Measurements from ENCODE around the gene NPAT.
"Not testable (repeated sequence)": the region's sequence is repeated elsewhere in the genome, so short reads cannot be mapped to it uniquely, and the experiment has no call there.

Gene NPAT

GRCh38 chr11:108142304-108142703, 80.1 kb downstream of the NPAT start:
- TF ChIP-seq POLR2A (IDR thresholded peaks at IDR 0.05; ENCODE audit: low read depth, low read length) (no peak), PAX5 (IDR thresholded peaks at IDR 0.05; ENCODE audit: insufficient read depth, low read length, severe bottlenecking) (no peak), POU2F2 (IDR thresholded peaks at IDR 0.05; ENCODE audit: low read depth, low read length) (no peak), POLR2AphosphoS5 (IDR thresholded peaks at IDR 0.05; ENCODE audit: low read depth, low read length) (no peak), TAF1 (IDR thresholded peaks at IDR 0.05; ENCODE audit: low read depth, low read length) (no peak), SPI1 (IDR thresholded peaks at IDR 0.05; ENCODE audit: low read depth, low read length) (no peak)
- no peak for DNase-seq (ENCODE audit: insufficient read length, low spot score)
- FAIRE-seq, result peak; percentile 31

- no peak for TF ChIP-seq POU2F2 (IDR thresholded peaks at IDR 0.05; ENCODE audit: low read depth, low read length)
- TF ChIP-seq TAF1 (IDR thresholded peaks at IDR 0.05; ENCODE audit: low read depth, low read length), result no peak
- TF ChIP-seq POLR2A (IDR thresholded peaks at IDR 0.05; ENCODE audit: low read depth, low read length), result no peak
- no peak for TF ChIP-seq SPI1 (IDR thresholded peaks at IDR 0.05; ENCODE audit: low read depth, low read length)
- TF ChIP-seq POLR2AphosphoS5 (IDR thresholded peaks at IDR 0.05; ENCODE audit: low read depth, low read length), result no peak
- no peak for TF ChIP-seq PAX5 (IDR thresholded peaks at IDR 0.05; ENCODE audit: insufficient read depth, low read length, severe bottlenecking)
- DNase-seq (ENCODE audit: insufficient read length, low spot score), result no peak
- peak; percentile 43 for FAIRE-seq
Observed at GRCh38 chr11:108137212-108137611, 85.2 kb downstream of the NPAT start.

GRCh38 chr11:108135845-108136544, 86.4 kb downstream of the NPAT start:
- no peak for TF ChIP-seq POLR2A (IDR thresholded peaks at IDR 0.05; ENCODE audit: low read depth, low read length)
- no peak for TF ChIP-seq POU2F2 (IDR thresholded peaks at IDR 0.05; ENCODE audit: low read depth, low read length)
- no peak for TF ChIP-seq POLR2AphosphoS5 (IDR thresholded peaks at IDR 0.05; ENCODE audit: low read depth, low read length)
- no peak for TF ChIP-seq TAF1 (IDR thresholded peaks at IDR 0.05; ENCODE audit: low read depth, low read length)
- no peak for TF ChIP-seq SPI1 (IDR thresholded peaks at IDR 0.05; ENCODE audit: low read depth, low read length)
- no peak for TF ChIP-seq PAX5 (IDR thresholded peaks at IDR 0.05; ENCODE audit: insufficient read depth, low read length, severe bottlenecking)
- FAIRE-seq (peak; percentile 73), DNase-seq (ENCODE audit: insufficient read length, low spot score) (peak; percentile 23)

GRCh38 chr11:108132993-108133538, 89.4 kb downstream of the NPAT start:
- not testable (repeated sequence) for FAIRE-seq; DNase-seq (ENCODE audit: insufficient read length, low spot score)

- FAIRE-seq (no peak), DNase-seq (ENCODE audit: insufficient read length, low spot score) (no peak)
- TF ChIP-seq SPI1 (IDR thresholded peaks at IDR 0.05; ENCODE audit: low read depth, low read length), result no peak
- TF ChIP-seq TAF1 (IDR thresholded peaks at IDR 0.05; ENCODE audit: low read depth, low read length), result no peak
- TF ChIP-seq POLR2A (IDR thresholded peaks at IDR 0.05; ENCODE audit: low read depth, low read length), result no peak
- TF ChIP-seq PAX5 (IDR thresholded peaks at IDR 0.05; ENCODE audit: insufficient read depth, low read length, severe bottlenecking), result no peak
Observed at GRCh38 chr11:108131993-108132392, 90.4 kb downstream of the NPAT start.

- TF ChIP-seq POU2F2 (IDR thresholded peaks at IDR 0.05; ENCODE audit: low read depth, low read length), result no peak
- TF ChIP-seq PAX5 (IDR thresholded peaks at IDR 0.05; ENCODE audit: insufficient read depth, low read length, severe bottlenecking), result no peak
- TF ChIP-seq SPI1 (IDR thresholded peaks at IDR 0.05; ENCODE audit: low read depth, low read length), result no peak
- TF ChIP-seq TAF1 (IDR thresholded peaks at IDR 0.05; ENCODE audit: low read depth, low read length), result no peak
- TF ChIP-seq POLR2A (IDR thresholded peaks at IDR 0.05; ENCODE audit: low read depth, low read length), result no peak
- no peak for TF ChIP-seq POLR2AphosphoS5 (IDR thresholded peaks at IDR 0.05; ENCODE audit: low read depth, low read length)
- FAIRE-seq, result no peak
- no peak for DNase-seq (ENCODE audit: insufficient read length, low spot score)
Observed at GRCh38 chr11:108128772-108129171, 93.7 kb downstream of the NPAT start.

GRCh38 chr11:108125096-108125495, 97.3 kb downstream of the NPAT start:
- FAIRE-seq (peak; percentile 26), DNase-seq (ENCODE audit: insufficient read length, low spot score) (no peak)
- no peak for TF ChIP-seq POU2F2 (IDR thresholded peaks at IDR 0.05; ENCODE audit: low read depth, low read length)
- no peak for TF ChIP-seq PAX5 (IDR thresholded peaks at IDR 0.05; ENCODE audit: insufficient read depth, low read length, severe bottlenecking)
- no peak for TF ChIP-seq SPI1 (IDR thresholded peaks at IDR 0.05; ENCODE audit: low read depth, low read length)
- no peak for TF ChIP-seq POLR2A (IDR thresholded peaks at IDR 0.05; ENCODE audit: low read depth, low read length)
- no peak for TF ChIP-seq POLR2AphosphoS5 (IDR thresholded peaks at IDR 0.05; ENCODE audit: low read depth, low read length)
- no peak for TF ChIP-seq TAF1 (IDR thresholded peaks at IDR 0.05; ENCODE audit: low read depth, low read length)

GRCh38 chr11:108122166-108122628, 100.2 kb downstream of the NPAT start:
- FAIRE-seq, result no peak

GRCh38 chr11:108121274-108122155, 100.9 kb downstream of the NPAT start, which contains the start of gene ACAT1:
Gene ACAT1 (plus strand): TSS chr11:108121567. CDS start chr11:108121607, 40 bp downstream.
- peak; percentile 100 for FAIRE-seq
- TF ChIP-seq PAX5 (IDR thresholded peaks at IDR 0.05; ENCODE audit: insufficient read depth, low read length, severe bottlenecking) (no peak), POLR2A (IDR thresholded peaks at IDR 0.05; ENCODE audit: low read depth, low read length) (peak; percentile 87), POLR2AphosphoS5 (IDR thresholded peaks at IDR 0.05; ENCODE audit: low read depth, low read length) (peak; percentile 93), SPI1 (IDR thresholded peaks at IDR 0.05; ENCODE audit: low read depth, low read length) (0 out of 2 replicates have a peak, but pooled peaks have one; percentile 12), TAF1 (IDR thresholded peaks at IDR 0.05; ENCODE audit: low read depth, low read length) (peak; percentile 62; the same call in 1 of the 2 replicates)
- DNase-seq (ENCODE audit: insufficient read length, low spot score), result peak; percentile 79

More at GRCh38 chr11:108122166-108122628, 100.2 kb downstream of the NPAT start:
- no peak for DNase-seq (ENCODE audit: insufficient read length, low spot score)
- TF ChIP-seq POU2F2 (IDR thresholded peaks at IDR 0.05; ENCODE audit: low read depth, low read length) (no peak), PAX5 (IDR thresholded peaks at IDR 0.05; ENCODE audit: insufficient read depth, low read length, severe bottlenecking) (no peak), SPI1 (IDR thresholded peaks at IDR 0.05; ENCODE audit: low read depth, low read length) (no peak), POLR2AphosphoS5 (IDR thresholded peaks at IDR 0.05; ENCODE audit: low read depth, low read length) (no peak), POLR2A (IDR thresholded peaks at IDR 0.05; ENCODE audit: low read depth, low read length) (no peak), TAF1 (IDR thresholded peaks at IDR 0.05; ENCODE audit: low read depth, low read length) (no peak)

GRCh38 chr11:108120936-108121273, 101.5 kb downstream of the NPAT start:
- not testable (repeated sequence) for DNase-seq (ENCODE audit: insufficient read length, low spot score); FAIRE-seq

Measured in GM12891 (cell line).